Endothelial cell of umbilical vein (primary cell): ENCODE measurements around the gene SLC17A9. TPM values are rescaled to one million over a fixed set of nuclear protein-coding genes. Genes with fewer than 3 reads are reported as not detected.

Experiments used
- BruUV-seq: library from RNA; stranded (reverse); fragments of 400-500 nt; replicated peaks from 2 replicates; lab custom pipeline; 2021; lab: Mats Ljungman, UMichigan
- CTCF ChIA-PET: fragments of 300-600, 350-600 bp; sonication (Branson Sonifier 250); formaldehyde crosslinking; loops from one replicate; lab custom pipeline; 2021; ENCODE audit warnings: antibody characterized with exemption, inconsistent platforms; lab: Charles Lee
- POLR2A ChIA-PET: fragments of 300-600, 350-600 bp; sonication (Branson Sonifier 250); formaldehyde crosslinking; loops from one replicate; lab custom pipeline; 2021; ENCODE audit warnings: antibody characterized with exemption, inconsistent platforms; lab: Charles Lee
- DNase-seq: peaks from one replicate; pipeline ENCODE4 v3.0.0-alpha.2; 2011; ENCODE audit warnings: low read depth, low spot score
- FAIRE-seq: peaks from 2 replicates; lab custom pipeline; 2011; peaks lifted over from hg19 to GRCh38; lab: Jason Lieb, UNC
- H2AFZ ChIP-seq: 2 replicates; pipeline ENCODE4 v1.6.0; 2012; ENCODE audit warnings: low read depth, low read length, control low read depth, inconsistent platforms
- H3K27ac ChIP-seq: 2 replicates; pipeline ENCODE4 v1.5.1; 2011; ENCODE audit warnings: low read depth, mild to moderate bottlenecking, control low read depth, low read length, moderate library complexity; ENCODE audit not compliant: insufficient read depth
- H3K27me3 ChIP-seq, 2 experiments: 2 replicates each; pipeline versions ENCODE4 v1.6.0 to v1.6.1; 2011; ENCODE audit warnings: low read length in 2 of 2, mixed read lengths in 1 of 2; ENCODE audit not compliant: control insufficient read depth in 2 of 2, insufficient read depth in 2 of 2
- H3K36me3 ChIP-seq, 2 experiments: 2 replicates in 1 of 2; 3 replicates in 1 of 2; pipeline ENCODE4 v1.5.1; 2011; ENCODE audit warnings: low read length in 2 of 2, mild to moderate bottlenecking in 1 of 2, moderate library complexity in 1 of 2; ENCODE audit not compliant: control insufficient read depth in 2 of 2, insufficient read depth in 2 of 2; ENCODE audit errors: extremely low read depth in 1 of 2
- H3K4me1 ChIP-seq: 3 replicates; pipeline ENCODE4 v1.5.1; 2011; ENCODE audit warnings: mild to moderate bottlenecking, low read length; ENCODE audit not compliant: control insufficient read depth, insufficient read depth; ENCODE audit errors: extremely low read depth
- H3K4me2 ChIP-seq: 2 replicates; pipeline ENCODE4 v1.6.1; 2011; ENCODE audit warnings: low read length, control low read depth, mixed read lengths; ENCODE audit not compliant: insufficient read depth
- H3K4me3 ChIP-seq, 3 experiments: fragments of 200-600 bp in 1 of 3; sonication (generic), shearing (Covaris generic) in 1 of 3; replicated peaks in 1 of 3; 2 replicates each; pipeline ENCODE4 v1.5.1; 2011 to 2016; ENCODE audit warnings: control low read depth in 3 of 3, low read length in 3 of 3, mild to moderate bottlenecking in 2 of 3, inconsistent platforms in 1 of 3, low read depth in 1 of 3, moderate library complexity in 1 of 3; ENCODE audit not compliant: insufficient read depth in 1 of 3
- H3K79me2 ChIP-seq: 2 replicates; pipeline ENCODE4 v1.6.0; 2012; ENCODE audit warnings: low read length, inconsistent platforms; ENCODE audit not compliant: control insufficient read depth, insufficient read depth
- H3K9ac ChIP-seq: replicated peaks from 2 replicates; pipeline ENCODE3; 2011; ENCODE audit warnings: low read length, control low read depth; ENCODE audit not compliant: insufficient read depth; ENCODE audit errors: extremely low read depth
- H3K9me1 ChIP-seq: replicated peaks from 3 replicates; pipeline ENCODE4 v1.6.0; 2011; ENCODE audit warnings: mild to moderate bottlenecking, low read length; ENCODE audit not compliant: control insufficient read depth, insufficient read depth; ENCODE audit errors: extremely low read depth
- H3K9me3 ChIP-seq: replicated peaks from 2 replicates; pipeline ENCODE4 v1.5.1; 2012; ENCODE audit warnings: low read length, inconsistent platforms; ENCODE audit not compliant: control insufficient read depth, insufficient read depth
- H4K20me1 ChIP-seq: replicated peaks from 2 replicates; pipeline ENCODE3; 2011; ENCODE audit warnings: mild to moderate bottlenecking, low read length; ENCODE audit not compliant: control insufficient read depth, insufficient read depth; ENCODE audit errors: extremely low read depth
- EZH2 ChIP-seq: IDR thresholded peaks from 2 replicates; pipeline ENCODE4 v1.6.1; 2012; ENCODE audit warnings: borderline replicate concordance, low read depth, mild to moderate bottlenecking, moderate library complexity, low read length, inconsistent platforms; ENCODE audit not compliant: severe bottlenecking
- FOS ChIP-seq: IDR thresholded peaks from 2 replicates; pipeline ENCODE4 v1.6.1; 2011; ENCODE audit warnings: mild to moderate bottlenecking, low read length, moderate library complexity, borderline replicate concordance; ENCODE audit not compliant: insufficient read depth
- GATA2 ChIP-seq: IDR thresholded peaks from 2 replicates; pipeline ENCODE4 v1.7.0; 2011; ENCODE audit warnings: low read depth, mild to moderate bottlenecking, moderate library complexity, mixed read lengths, low read length; ENCODE audit not compliant: insufficient read length, insufficient read depth
- JUN ChIP-seq: IDR thresholded peaks from 2 replicates; pipeline ENCODE4 v1.6.1; 2011; ENCODE audit warnings: borderline replicate concordance, low read depth; ENCODE audit not compliant: insufficient read length, insufficient read depth
- MAX ChIP-seq: IDR thresholded peaks from 2 replicates; pipeline ENCODE4 v1.6.1; 2011; ENCODE audit not compliant: insufficient read depth, insufficient read length
- MYC ChIP-seq: IDR thresholded peaks from one replicate; pipeline ENCODE4 v1.6.1; 2011; ENCODE audit warnings: mild to moderate bottlenecking, low read depth, low read length
- POLR2A ChIP-seq: IDR thresholded peaks from 2 replicates; pipeline ENCODE4 v1.6.1; 2012; ENCODE audit warnings: low read depth, mild to moderate bottlenecking, control low read depth, low read length
- POLR2AphosphoS5 ChIP-seq: IDR thresholded peaks from 2 replicates; pipeline ENCODE4 v1.6.1; 2012; ENCODE audit warnings: low read depth, mild to moderate bottlenecking, control low read depth, low read length, moderate library complexity; ENCODE audit not compliant: insufficient read depth
- dilution Hi-C: fragments of 300-500 bp; cut with MboI; formaldehyde crosslinking; loops from one replicate; pipeline ENCODE4 v1.15.0; 2019; ENCODE audit warnings: low sequenced_read_pairs; ENCODE audit not compliant: extremely low pct_ligation_motif_present
- intact Hi-C: fragments of 100-400 bp; cut with micrococcal nuclease; formaldehyde crosslinking; loops from one replicate; pipeline ENCODE4 v1.10.0; 2022
- polyA plus RNA-seq, 4 experiments: library from polyadenylated mRNA; depleted of rRNA in 3 of 4; stranded (reverse) in 3 of 4; unstranded in 1 of 4; fragments of >200 nt; gene quantifications; 2 replicates each; pipeline versions ENCODE4 v1.2.1 to v1.2.3, GENCODE V29; 2011 to 2012; ENCODE audit warnings: missing spikeins in 1 of 4
- total RNA-seq: library from RNA; stranded (reverse); gene quantifications from 2 replicates; pipeline ENCODE4 v1.2.3, GENCODE V29; 2021
- TF ChIP-seq, protein P1 (sequence below), 2 donors: IDR thresholded peaks; 1 replicate in 1 of 2; 2 replicates in 1 of 2; pipeline ENCODE4 v1.5.1; 2011; ENCODE audit warnings: low read length in 2 of 2, mild to moderate bottlenecking in 2 of 2, moderate library complexity in 2 of 2, control low read depth in 1 of 2, inconsistent platforms in 1 of 2, low read depth in 1 of 2; ENCODE audit not compliant: insufficient read depth in 1 of 2; ENCODE audit errors: extremely low read depth in 1 of 2

SLC17A9 gene
- total and polyA plus RNA-seq, 2 donors (not counting 3 experiments of a cell fraction or from before 2014, with no cell fraction given): 38.2 to 44.5 TPM

- Histone ChIP-seq H3K4me1 (no peaks in the 10 kb centered on the region), H3K27ac (no peak overlapping the region), H3K79me2 (peaks cover 96% of the 10 kb centered on the region), H3K9me1 (no peaks in the 10 kb centered on the region), H3K27me3 (no peaks in the 10 kb centered on the region), H4K20me1 (peaks cover 22% of the 10 kb centered on the region), H3K9ac (no peak overlapping the region), H3K4me3 (no peak overlapping the region), H2AFZ (no peak overlapping the region), H3K4me2 (no peak overlapping the region), H3K36me3 (peaks cover 0 to 7% of the 10 kb centered on the region in 2 experiments), H3K9me3 (no peaks in the 10 kb centered on the region)
- TF ChIP-seq GATA2: no peak
- DNase-seq (no peak), FAIRE-seq (no peak)
- dilution Hi-C loops: no loop called here
- ChIA-PET POLR2A (no interaction called here), CTCF (interaction anchor here (1.2 to 3.3 kb wide), 4 partner anchors 9 to 56 kb away, joined by 3 to 21 read pairs (median 10); no protein-coding TSS in a partner anchor)
- intact Hi-C loops: no loop called here
- BruUV-seq: no TSS peak
Observed at GRCh38 chr20:62916703-62917476, 35.6 kb upstream of the SLC17A9 start.

DNA sequence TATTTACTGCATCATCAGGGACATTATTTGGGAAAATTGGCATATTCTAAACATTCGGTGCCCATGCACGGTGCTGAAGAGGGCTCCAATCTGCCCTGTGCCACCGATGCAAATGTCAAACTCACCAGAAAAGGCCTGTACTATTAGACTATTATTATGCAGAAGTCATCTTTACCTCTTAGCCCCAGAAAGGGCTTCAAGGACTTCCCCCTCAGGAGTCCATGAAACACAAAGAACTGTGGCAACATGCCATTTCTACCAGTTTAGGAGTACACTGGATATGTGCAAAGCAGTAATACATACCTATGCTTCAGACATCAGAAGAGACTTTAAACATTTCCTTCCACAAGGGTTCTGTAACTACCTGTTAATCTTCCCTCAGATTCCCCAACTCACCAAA is 34.8 kb upstream of the SLC17A9 start:
- dilution Hi-C loops: no loop called here
- H3K36me3 ChIP-seq: peaks cover 0 to 5% of the 10 kb centered on the region in 2 experiments
- H3K4me2 ChIP-seq: no peak overlapping the region
- no TSS peak for BruUV-seq
- peaks cover 100% of the 10 kb centered on the region for H3K79me2 ChIP-seq
- H3K4me3 ChIP-seq: no peak overlapping the region
- no peak overlapping the region for H3K27ac ChIP-seq
- DNase-seq: no peak
- ChIA-PET CTCF (interaction anchor here (1.2 to 2.3 kb wide), 2 partner anchors 9 to 10 kb away, joined by 3 to 16 read pairs; no protein-coding TSS in a partner anchor), POLR2A (no interaction called here)
- H3K9me3 ChIP-seq: no peaks in the 10 kb centered on the region
- H2AFZ ChIP-seq: no peak overlapping the region
- peaks cover 6% of the 10 kb centered on the region for H3K4me1 ChIP-seq
- H3K9ac ChIP-seq: no peak overlapping the region
- peaks cover 28% of the 10 kb centered on the region for H4K20me1 ChIP-seq
- no peaks in the 10 kb centered on the region for H3K9me1 ChIP-seq
- intact Hi-C loops: no loop called here
- no peak for FAIRE-seq
- TF ChIP-seq FOS: no peak
- TF ChIP-seq MYC: no peak
- TF ChIP-seq MAX: no peak
- TF ChIP-seq POLR2A: no peak
- no peak for TF ChIP-seq JUN
- no peak for TF ChIP-seq GATA2
- TF ChIP-seq, protein P1, sequence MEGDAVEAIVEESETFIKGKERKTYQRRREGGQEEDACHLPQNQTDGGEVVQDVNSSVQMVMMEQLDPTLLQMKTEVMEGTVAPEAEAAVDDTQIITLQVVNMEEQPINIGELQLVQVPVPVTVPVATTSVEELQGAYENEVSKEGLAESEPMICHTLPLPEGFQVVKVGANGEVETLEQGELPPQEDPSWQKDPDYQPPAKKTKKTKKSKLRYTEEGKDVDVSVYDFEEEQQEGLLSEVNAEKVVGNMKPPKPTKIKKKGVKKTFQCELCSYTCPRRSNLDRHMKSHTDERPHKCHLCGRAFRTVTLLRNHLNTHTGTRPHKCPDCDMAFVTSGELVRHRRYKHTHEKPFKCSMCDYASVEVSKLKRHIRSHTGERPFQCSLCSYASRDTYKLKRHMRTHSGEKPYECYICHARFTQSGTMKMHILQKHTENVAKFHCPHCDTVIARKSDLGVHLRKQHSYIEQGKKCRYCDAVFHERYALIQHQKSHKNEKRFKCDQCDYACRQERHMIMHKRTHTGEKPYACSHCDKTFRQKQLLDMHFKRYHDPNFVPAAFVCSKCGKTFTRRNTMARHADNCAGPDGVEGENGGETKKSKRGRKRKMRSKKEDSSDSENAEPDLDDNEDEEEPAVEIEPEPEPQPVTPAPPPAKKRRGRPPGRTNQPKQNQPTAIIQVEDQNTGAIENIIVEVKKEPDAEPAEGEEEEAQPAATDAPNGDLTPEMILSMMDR (IDR thresholded peaks at IDR 0.05; ENCODE audit: extremely low read depth in 1 of 2, insufficient read depth in 1 of 2, low read depth in 1 of 2, low read length in 2 of 2): no peak
- TF ChIP-seq POLR2AphosphoS5: no peak
- TF ChIP-seq EZH2: no peak
- no peaks in the 10 kb centered on the region for H3K27me3 ChIP-seq
